ENCODE data around the gene SELENOM.

Gene SELENOM

GRCh38 chr22:31134688-31135087 is 27.3 kb upstream of the SELENOM start:
- no peak overlapping the region for H3K4me3 ChIP-seq (ENCODE audit: low read depth, low read length)
- TF ChIP-seq CTCF (IDR thresholded peaks at IDR 0.05; ENCODE audit: low read depth, low read length): no peak

DNA sequence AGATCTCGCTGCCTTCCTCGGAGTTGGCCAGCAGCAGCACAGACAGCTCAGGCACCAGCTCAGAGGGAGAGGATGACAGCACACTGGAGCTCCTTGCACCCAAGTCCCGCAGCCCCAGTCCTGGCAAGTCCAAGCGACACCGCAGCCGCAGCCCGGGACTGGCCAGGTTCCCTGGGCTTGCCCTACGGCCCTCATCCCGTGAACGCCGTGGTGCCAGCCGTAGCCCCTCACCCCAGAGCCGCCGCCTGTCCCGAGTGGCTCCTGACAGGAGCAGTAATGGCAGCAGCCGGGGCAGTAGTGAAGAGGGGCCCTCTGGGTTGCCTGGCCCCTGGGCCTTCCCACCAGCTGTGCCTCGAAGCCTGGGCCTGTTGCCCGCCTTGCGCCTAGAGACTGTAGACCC is 26.5 kb upstream of the SELENOM start:
- TF ChIP-seq CTCF (IDR thresholded peaks at IDR 0.05; ENCODE audit: low read depth, low read length): no peak
- no peak overlapping the region for H3K4me3 ChIP-seq (ENCODE audit: low read depth, low read length)

- TF ChIP-seq CTCF (IDR thresholded peaks at IDR 0.05; ENCODE audit: low read depth, low read length): no peak
- H3K4me3 ChIP-seq (ENCODE audit: low read depth, low read length): no peak overlapping the region
Observed at GRCh38 chr22:31130873-31131272, 23.5 kb upstream of the SELENOM start.

GRCh38 chr22:31128156-31128555 is 20.8 kb upstream of the SELENOM start:
- H3K4me3 ChIP-seq (ENCODE audit: low read depth, low read length): no peak overlapping the region
- TF ChIP-seq CTCF (IDR thresholded peaks at IDR 0.05; ENCODE audit: low read depth, low read length): no peak

DNA sequence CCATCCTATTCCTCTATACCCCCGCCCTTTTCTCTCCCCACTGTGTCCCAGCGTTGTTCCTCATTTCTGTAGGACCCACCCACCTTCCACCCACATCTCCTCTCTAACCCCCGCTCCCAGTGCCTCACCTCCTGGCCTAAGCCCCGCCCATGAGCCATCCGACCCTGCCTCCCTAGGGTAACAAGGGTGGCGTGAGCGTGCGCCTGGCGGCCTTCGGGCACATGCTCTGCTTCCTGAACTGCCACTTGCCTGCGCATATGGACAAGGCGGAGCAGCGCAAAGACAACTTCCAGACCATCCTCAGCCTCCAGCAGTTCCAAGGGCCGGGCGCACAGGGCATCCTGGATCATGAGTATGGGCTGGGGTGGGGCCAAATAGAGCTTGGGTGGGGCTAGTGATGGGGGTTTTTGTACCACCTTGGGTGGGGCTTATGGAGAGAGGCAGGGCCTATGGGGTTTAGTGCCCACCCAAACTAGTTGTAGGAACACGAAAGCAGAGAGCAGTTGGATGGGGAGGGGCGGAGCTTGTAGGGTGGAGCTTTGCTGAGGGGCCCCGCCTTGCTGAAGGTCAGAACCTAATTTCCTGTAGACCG is 19.9 kb upstream of the SELENOM start:
- TF ChIP-seq CTCF (IDR thresholded peaks at IDR 0.05; ENCODE audit: low read depth, low read length): no peak
- no peak overlapping the region for H3K4me3 ChIP-seq (ENCODE audit: low read depth, low read length)

DNA sequence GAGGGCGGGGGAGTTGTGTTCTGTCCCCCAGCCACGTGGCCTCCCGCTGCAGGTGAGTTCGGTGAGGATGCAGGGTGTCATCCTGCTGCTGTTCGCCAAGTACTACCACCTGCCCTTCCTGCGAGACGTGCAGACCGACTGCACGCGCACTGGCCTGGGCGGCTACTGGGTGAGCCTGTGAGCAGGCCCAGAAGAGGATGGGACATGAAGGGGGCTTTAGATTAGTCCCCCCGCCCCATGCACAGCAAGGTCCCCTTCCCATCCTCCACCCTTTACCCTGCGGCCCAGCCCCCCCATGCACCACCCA is 19.5 kb upstream of the SELENOM start:
- TF ChIP-seq CTCF (IDR thresholded peaks at IDR 0.05; ENCODE audit: low read depth, low read length): no peak
- no peak overlapping the region for H3K4me3 ChIP-seq (ENCODE audit: low read depth, low read length)

GRCh38 chr22:31126128-31126868 is 18.9 kb upstream of the SELENOM start:
- H3K4me3 ChIP-seq (ENCODE audit: low read depth, low read length): no peak overlapping the region
- no peak for TF ChIP-seq CTCF (IDR thresholded peaks at IDR 0.05; ENCODE audit: low read depth, low read length)
